ENCODE data around the gene CAMTA1.

- TF ChIP-seq, protein P1, sequence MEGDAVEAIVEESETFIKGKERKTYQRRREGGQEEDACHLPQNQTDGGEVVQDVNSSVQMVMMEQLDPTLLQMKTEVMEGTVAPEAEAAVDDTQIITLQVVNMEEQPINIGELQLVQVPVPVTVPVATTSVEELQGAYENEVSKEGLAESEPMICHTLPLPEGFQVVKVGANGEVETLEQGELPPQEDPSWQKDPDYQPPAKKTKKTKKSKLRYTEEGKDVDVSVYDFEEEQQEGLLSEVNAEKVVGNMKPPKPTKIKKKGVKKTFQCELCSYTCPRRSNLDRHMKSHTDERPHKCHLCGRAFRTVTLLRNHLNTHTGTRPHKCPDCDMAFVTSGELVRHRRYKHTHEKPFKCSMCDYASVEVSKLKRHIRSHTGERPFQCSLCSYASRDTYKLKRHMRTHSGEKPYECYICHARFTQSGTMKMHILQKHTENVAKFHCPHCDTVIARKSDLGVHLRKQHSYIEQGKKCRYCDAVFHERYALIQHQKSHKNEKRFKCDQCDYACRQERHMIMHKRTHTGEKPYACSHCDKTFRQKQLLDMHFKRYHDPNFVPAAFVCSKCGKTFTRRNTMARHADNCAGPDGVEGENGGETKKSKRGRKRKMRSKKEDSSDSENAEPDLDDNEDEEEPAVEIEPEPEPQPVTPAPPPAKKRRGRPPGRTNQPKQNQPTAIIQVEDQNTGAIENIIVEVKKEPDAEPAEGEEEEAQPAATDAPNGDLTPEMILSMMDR (IDR thresholded peaks at IDR 0.05; ENCODE audit: insufficient read depth, low read depth, low read length): no peak
- TF ChIP-seq EZH2 (IDR thresholded peaks at IDR 0.05; ENCODE audit: insufficient read depth, low read length): no peak
Measured at GRCh38 chr1:6999826-7000225, 214.6 kb downstream of the CAMTA1 start.

Measured in astrocyte (in vitro differentiated cells and primary cell).